ENCODE results near the gene XPR1.

The XPR1 gene

GRCh38 chr1:180907313-180908055 is 275.7 kb downstream of the XPR1 start:
- no peak for TF ChIP-seq CTCF (IDR thresholded peaks at IDR 0.05; ENCODE audit: low read depth, low read length)
- no peak for DNase-seq (ENCODE audit: low read depth in 2 of 2)
- H3K4me3 ChIP-seq (replicated peaks in 1 of 2; ENCODE audit: low read depth in 2 of 2, low read length in 2 of 2) = no peak overlapping the region

- no peak for DNase-seq (ENCODE audit: low read depth in 2 of 2)
- no peak overlapping the region for H3K4me3 ChIP-seq (replicated peaks in 1 of 2; ENCODE audit: low read depth in 2 of 2, low read length in 2 of 2)
- no peak for TF ChIP-seq CTCF (IDR thresholded peaks at IDR 0.05; ENCODE audit: low read depth, low read length)
Observed at GRCh38 chr1:180908074-180908765, 276.4 kb downstream of the XPR1 start.

DNA sequence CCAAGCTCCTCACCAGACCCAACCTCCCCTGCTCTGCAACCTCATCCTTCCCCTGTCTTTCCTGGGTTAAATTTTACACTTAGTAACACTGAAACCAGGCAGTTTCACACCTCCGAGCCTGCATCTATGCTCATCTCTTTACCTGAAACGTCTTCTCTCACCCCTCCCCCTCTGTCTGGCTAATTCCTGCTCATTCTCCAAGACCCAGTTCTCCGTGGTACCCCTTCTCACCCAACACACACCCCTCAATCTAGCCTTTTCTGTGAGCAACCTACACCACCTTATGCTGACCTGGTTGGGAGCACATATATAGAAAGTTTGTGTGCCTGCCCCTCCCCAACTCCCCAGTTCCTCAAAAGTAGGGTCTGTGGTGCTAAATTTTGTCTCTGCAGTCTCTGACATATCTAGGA is 277.2 kb downstream of the XPR1 start:
- no peak overlapping the region for H3K4me3 ChIP-seq (replicated peaks in 1 of 2; ENCODE audit: low read depth in 2 of 2, low read length in 2 of 2)
- TF ChIP-seq CTCF (IDR thresholded peaks at IDR 0.05; ENCODE audit: low read depth, low read length) = no peak
- no peak for DNase-seq (ENCODE audit: low read depth in 2 of 2)

GRCh38 chr1:180909462-180909976 is 277.7 kb downstream of the XPR1 start:
- no peak for DNase-seq (ENCODE audit: low read depth in 2 of 2)
- H3K4me3 ChIP-seq (replicated peaks in 1 of 2; ENCODE audit: low read depth in 2 of 2, low read length in 2 of 2) = no peak overlapping the region
- no peak for TF ChIP-seq CTCF (IDR thresholded peaks at IDR 0.05; ENCODE audit: low read depth, low read length)

DNA sequence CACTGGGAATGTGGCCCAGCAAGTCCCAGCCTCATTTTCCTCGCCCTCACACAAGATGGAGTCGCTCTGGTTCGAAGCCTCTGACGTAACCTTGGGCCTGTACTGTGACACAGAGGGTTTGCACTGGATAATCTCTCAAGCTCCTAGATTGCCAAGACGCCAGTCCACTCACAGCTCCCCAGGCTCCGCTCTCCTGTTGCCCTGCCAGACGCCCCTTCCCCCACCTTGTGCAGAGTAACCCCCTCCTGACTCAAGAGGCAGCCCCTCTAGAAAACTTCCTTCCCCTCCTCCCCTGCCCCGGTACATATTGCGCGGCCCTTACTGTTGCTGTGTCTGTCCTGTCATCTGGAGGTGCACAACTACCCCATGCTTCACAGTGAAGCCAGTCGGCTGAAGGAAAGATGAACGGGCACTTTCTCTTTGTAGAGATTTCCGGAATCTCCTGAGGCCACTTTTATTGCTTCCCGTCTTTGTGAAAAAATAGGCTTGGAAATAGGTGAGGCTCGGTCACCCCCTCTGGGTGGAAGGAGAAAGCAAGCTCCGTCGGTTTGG is 279.9 kb downstream of the XPR1 start:
- DNase-seq (ENCODE audit: low read depth in 2 of 2) = peak; percentile 33 to 40

More for the DNA sequence above, 279.9 kb downstream of the XPR1 start:
- no peak for TF ChIP-seq CTCF (IDR thresholded peaks at IDR 0.05; ENCODE audit: low read depth, low read length)
- H3K4me3 ChIP-seq (replicated peaks in 1 of 2; ENCODE audit: low read depth in 2 of 2, low read length in 2 of 2) = peak overlapping the region; percentile 57 to 63

Data from cardiac fibroblast (primary cell).